Colonic mucosa (tissue), 4 donors: ENCODE results near the gene LCN9. TPM values are rescaled to one million over a fixed set of nuclear protein-coding genes. Genes with fewer than 3 reads are reported as not detected.

Source experiments
- DNase-seq: peaks from one replicate; pipeline ENCODE4 v3.0.0-alpha.2; 2020
- H3K27ac ChIP-seq: fragments of 200-600 bp; one replicate; pipeline ENCODE4 v1.8.0; 2021
- H3K27me3 ChIP-seq: fragments of 200-600 bp; one replicate; pipeline ENCODE4 v1.8.0; 2021
- H3K36me3 ChIP-seq: fragments of 200-600 bp; one replicate; pipeline ENCODE4 v1.8.0; 2021
- H3K4me1 ChIP-seq: fragments of 200-600 bp; one replicate; pipeline ENCODE4 v1.8.0; 2021; ENCODE audit warnings: mild to moderate bottlenecking
- H3K4me3 ChIP-seq: fragments of 200-600 bp; one replicate; pipeline ENCODE4 v1.8.0; 2021
- H3K9ac ChIP-seq, 2 donors: one replicate each; pipeline ENCODE4 v1.7.0; 2013; ENCODE audit warnings: control low read depth in 2 of 2, low read depth in 2 of 2, low read length in 2 of 2
- H3K9me3 ChIP-seq: fragments of 200-600 bp; one replicate; pipeline ENCODE4 v1.8.0; 2021
- intact Hi-C: fragments of 100-400 bp; cut with DNase I; formaldehyde crosslinking; loops from one replicate; pipeline ENCODE4 v1.14.1; 2022
- total RNA-seq, 2 donors: library from RNA; stranded (reverse); fragmentation: NEBNext Ultra II Directional in 1 of 2; extraction: Animal tissue kit (Norgen Biotek cat#: 25700) in 1 of 2; gene quantifications; one replicate each; pipeline ENCODE4 v1.2.1, GENCODE V29; 2021
- TF ChIP-seq, protein P1 (sequence below): fragments of 200-600 bp; IDR thresholded peaks from one replicate; pipeline ENCODE4 v1.8.0; 2022; ENCODE audit warnings: antibody characterized with exemption, mild to moderate bottlenecking
- donor health status: healthy.
- donor health status: DM: no; HTN: no; CAD: no.
- donor health status: DM: no; HTN: no; CAD: no.

Gene LCN9
- total RNA-seq, 2 donors from 2014 or later, result not detected

DNA sequence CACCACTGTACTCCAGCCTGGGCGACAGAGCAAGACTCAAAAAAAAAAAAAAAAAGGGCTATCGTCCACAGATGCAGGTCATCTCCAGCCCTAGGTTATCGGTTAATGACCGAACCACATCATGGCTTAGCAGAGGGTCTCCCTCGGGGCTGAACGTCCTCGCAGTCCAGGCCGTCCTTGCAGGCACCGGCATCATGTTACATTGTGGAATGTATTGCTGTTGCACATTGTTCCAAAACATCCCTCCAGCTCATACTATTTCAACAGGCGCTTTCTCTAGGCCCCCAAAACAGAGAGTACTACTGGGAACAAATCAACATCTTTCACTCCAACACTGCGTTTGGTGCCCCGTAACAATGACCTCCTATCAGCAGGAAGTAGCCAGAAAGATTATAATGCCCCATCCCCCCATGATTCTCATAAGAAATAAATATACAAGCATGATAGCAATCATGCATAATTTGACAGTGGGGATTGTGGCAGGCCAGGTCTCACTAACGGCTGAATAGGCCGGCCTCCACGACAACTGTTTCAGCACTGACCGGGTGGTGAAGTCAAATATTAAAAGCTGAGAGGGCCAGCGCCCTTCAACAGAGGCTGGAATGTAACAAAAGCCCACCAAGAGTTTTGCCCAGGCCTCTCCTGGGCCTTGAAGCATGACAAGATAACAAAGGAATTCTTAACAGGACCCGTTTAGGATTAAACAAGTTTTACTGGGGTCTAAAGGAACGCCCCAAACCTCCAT, 1.1 kb upstream of the LCN9 start:
- no peaks in the 10 kb centered on the region for H3K9me3 ChIP-seq
- H3K27ac ChIP-seq, result no peak overlapping the region
- intact Hi-C loops, result no loop called here
- TF ChIP-seq, protein P1, sequence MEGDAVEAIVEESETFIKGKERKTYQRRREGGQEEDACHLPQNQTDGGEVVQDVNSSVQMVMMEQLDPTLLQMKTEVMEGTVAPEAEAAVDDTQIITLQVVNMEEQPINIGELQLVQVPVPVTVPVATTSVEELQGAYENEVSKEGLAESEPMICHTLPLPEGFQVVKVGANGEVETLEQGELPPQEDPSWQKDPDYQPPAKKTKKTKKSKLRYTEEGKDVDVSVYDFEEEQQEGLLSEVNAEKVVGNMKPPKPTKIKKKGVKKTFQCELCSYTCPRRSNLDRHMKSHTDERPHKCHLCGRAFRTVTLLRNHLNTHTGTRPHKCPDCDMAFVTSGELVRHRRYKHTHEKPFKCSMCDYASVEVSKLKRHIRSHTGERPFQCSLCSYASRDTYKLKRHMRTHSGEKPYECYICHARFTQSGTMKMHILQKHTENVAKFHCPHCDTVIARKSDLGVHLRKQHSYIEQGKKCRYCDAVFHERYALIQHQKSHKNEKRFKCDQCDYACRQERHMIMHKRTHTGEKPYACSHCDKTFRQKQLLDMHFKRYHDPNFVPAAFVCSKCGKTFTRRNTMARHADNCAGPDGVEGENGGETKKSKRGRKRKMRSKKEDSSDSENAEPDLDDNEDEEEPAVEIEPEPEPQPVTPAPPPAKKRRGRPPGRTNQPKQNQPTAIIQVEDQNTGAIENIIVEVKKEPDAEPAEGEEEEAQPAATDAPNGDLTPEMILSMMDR, result no peak
- H3K4me1 ChIP-seq, result no peaks in the 10 kb centered on the region
- H3K27me3 ChIP-seq, result no peaks in the 10 kb centered on the region
- DNase-seq, result no peak
- no peaks in the 10 kb centered on the region for H3K36me3 ChIP-seq
- no peak overlapping the region for H3K9ac ChIP-seq
- H3K4me3 ChIP-seq, result no peak overlapping the region

DNA sequence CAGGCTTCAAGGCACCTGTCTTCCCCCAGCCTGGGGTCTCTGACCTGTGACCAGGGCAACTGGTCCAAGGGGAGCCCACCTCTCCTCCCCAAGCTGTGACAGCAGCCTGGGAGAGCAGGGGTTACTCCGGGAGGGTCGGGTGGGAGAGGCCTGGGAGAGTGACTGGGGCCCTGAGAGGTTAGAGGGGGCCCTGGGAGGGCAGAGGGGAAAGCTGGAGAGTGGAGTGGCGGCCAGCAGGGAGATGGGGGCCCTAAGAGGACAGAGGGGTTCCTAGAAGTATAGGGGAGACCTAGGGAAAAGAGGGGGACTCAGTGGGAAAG, 302 bp downstream of the LCN9 start:
- Histone ChIP-seq H3K9me3 (no peaks in the 10 kb centered on the region), H3K27me3 (no peaks in the 10 kb centered on the region), H3K4me3 (no peak overlapping the region), H3K27ac (no peak overlapping the region), H3K4me1 (no peaks in the 10 kb centered on the region), H3K36me3 (no peaks in the 10 kb centered on the region), H3K9ac (no peak overlapping the region)
- TF ChIP-seq, protein P1, result no peak
- intact Hi-C loops, result no loop called here
- no peak for DNase-seq

DNA sequence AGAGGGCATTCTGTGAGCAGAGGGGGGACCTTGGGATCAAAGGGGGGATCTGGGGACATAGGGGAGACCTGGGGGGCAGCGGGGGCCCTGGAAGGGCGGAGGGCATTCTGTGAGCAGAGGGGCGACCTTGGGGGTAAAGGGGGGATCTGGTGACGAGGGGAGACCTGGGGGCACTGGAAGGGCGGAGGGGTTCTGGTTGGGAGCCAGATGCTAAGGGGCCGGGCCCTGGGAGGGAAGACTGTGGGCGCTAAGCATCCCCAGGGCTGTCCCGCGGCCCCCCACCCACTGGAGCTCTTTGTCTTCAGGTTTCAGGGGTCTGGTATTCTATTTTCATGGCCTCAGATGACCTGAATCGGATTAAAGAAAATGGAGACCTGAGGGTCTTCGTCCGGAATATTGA, 748 bp downstream of the LCN9 start:
- intact Hi-C loops, result no loop called here
- no peaks in the 10 kb centered on the region for H3K27me3 ChIP-seq
- H3K36me3 ChIP-seq, result no peaks in the 10 kb centered on the region
- TF ChIP-seq, protein P1, result no peak
- no peak overlapping the region for H3K27ac ChIP-seq
- H3K4me3 ChIP-seq, result no peak overlapping the region
- DNase-seq, result no peak
- H3K9ac ChIP-seq, result no peak overlapping the region
- H3K9me3 ChIP-seq, result no peaks in the 10 kb centered on the region
- H3K4me1 ChIP-seq, result no peaks in the 10 kb centered on the region

DNA sequence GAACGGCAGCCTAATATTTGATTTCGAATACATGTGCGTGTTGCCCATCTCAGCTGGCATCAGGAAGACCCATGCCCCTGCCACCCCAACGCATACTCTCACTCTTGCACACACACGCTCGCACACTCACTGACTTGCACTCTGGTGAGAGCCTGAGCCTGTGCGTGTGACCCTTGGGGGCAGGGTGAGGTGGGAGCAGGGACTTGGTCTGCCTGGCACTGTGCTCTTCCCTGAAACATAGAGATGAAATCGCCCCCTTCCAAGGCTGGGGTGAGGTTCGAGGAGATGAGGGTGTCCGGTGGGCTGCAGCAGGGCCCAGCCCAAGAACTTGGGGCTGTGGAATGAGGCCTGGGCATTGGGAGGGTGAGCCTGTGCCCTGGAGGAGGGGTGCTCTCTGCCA, 1.2 kb downstream of the LCN9 start:
- DNase-seq, result no peak
- intact Hi-C loops, result no loop called here
- no peaks in the 10 kb centered on the region for H3K27me3 ChIP-seq
- no peaks in the 10 kb centered on the region for H3K4me1 ChIP-seq
- no peaks in the 10 kb centered on the region for H3K9me3 ChIP-seq
- TF ChIP-seq, protein P1, result no peak
- no peaks in the 10 kb centered on the region for H3K36me3 ChIP-seq
- H3K27ac ChIP-seq, result no peak overlapping the region
- H3K9ac ChIP-seq, result no peak overlapping the region
- H3K4me3 ChIP-seq, result no peak overlapping the region

DNA sequence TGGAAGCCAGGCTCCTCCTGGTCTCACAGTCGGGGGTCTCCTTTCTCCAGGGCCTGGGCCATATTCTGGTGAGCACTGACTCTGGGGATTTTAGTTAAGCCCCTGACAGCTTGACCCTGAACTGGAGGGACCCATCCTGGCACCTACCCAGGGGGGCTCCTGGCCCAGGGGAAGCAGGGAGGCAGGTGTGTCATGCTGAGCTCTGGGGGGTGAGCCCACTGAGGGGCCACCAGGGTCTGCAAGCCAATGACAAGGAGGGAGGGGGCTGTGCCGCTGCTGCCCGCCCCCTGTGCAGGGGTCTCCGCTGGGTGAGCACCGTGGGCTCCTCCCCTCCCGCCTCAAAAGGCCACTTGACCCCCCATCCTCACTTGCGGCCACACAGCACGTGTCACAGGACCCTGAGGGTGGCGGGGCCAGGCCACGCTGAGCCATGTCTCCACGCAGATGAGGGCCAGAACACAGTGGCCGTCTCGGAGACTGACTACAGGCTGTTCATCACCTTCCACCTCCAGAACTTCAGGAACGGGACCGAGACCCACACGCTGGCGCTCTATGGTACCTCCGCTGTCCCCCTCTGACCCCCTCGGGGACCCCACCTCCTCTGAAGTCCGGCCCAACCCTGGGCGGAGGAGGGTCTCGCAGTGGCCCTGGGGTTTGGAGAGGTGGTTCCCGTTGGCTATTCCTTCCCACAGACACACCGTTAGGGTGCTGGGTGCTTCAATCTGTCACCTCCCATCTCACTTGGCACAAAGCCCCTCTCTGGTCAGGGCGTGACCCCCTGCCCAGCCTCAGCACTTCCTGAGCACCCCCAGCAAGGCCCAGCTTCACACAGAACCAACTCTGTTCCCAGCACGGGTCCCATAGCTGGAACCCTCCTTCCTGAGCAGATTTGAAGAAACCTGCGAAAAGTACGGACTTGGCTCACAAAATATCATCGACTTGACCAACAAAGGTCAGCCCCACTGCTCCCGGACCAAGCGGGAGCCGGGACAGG, 2.0 kb downstream of the LCN9 start:
- no peaks in the 10 kb centered on the region for H3K27me3 ChIP-seq
- TF ChIP-seq, protein P1, result no peak

More for the DNA sequence above, 2.0 kb downstream of the LCN9 start:
- no peak overlapping the region for H3K9ac ChIP-seq
- H3K4me1 ChIP-seq, result no peaks in the 10 kb centered on the region
- no peak overlapping the region for H3K27ac ChIP-seq
- no peak overlapping the region for H3K4me3 ChIP-seq
- no peaks in the 10 kb centered on the region for H3K9me3 ChIP-seq
- intact Hi-C loops, result no loop called here
- DNase-seq, result no peak
- no peaks in the 10 kb centered on the region for H3K36me3 ChIP-seq
